Cardiac atrium fibroblast (primary cell): Measurements from ENCODE around the gene MAP4K5. TPM values are rescaled to one million over a fixed set of nuclear protein-coding genes. Genes with fewer than 3 reads are reported as not detected.

ENCODE experiments used
- total RNA-seq: library from RNA; depleted of rRNA; stranded (reverse); fragments of >200 nt; gene quantifications from 2 replicates; pipeline ENCODE4 v1.2.3, GENCODE V29; 2015

Gene MAP4K5
- 65.0 and 67.0 TPM in 2 replicates for total RNA-seq

DNA sequence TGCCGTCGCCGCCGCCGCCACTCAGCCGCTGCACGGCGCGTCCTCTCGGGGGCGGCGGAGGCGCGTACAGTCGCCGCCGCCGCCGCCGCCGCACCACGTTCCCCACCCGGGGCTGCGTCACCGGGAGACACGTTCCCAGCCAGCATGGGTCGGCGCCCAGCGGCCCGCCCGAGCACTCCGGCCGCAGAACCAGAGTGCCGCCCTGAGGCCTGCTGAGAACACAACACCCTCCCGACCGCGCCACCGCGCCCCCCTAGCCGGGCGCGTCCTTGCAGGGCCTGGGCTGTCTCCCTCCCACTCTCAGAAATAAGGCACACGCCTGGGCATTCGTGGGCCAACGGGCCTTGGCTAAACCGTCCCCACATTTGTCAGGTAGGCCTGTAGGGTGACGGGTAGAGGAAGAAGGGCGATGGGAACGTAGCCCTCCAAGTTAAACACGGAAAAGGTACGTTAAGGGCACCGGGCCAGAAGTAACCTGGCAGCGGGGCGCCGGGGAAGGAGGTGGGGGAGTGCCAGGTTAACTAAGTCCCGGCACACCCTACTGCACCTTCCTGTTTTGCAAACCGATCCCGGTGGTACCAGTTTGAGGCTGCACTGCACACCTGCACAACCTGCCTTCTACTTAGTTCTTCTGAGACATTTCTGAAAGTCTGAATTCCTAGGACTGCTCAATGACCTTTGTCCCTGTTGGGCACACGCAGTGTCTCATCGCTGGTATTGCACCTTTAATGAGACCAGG, at the start of gene MAP4K5:
TSS of gene MAP4K5 (minus strand) at position 68 of the 739 bp plus-strand sequence. CDS start 520 bp downstream, outside the sequence.

DNA sequence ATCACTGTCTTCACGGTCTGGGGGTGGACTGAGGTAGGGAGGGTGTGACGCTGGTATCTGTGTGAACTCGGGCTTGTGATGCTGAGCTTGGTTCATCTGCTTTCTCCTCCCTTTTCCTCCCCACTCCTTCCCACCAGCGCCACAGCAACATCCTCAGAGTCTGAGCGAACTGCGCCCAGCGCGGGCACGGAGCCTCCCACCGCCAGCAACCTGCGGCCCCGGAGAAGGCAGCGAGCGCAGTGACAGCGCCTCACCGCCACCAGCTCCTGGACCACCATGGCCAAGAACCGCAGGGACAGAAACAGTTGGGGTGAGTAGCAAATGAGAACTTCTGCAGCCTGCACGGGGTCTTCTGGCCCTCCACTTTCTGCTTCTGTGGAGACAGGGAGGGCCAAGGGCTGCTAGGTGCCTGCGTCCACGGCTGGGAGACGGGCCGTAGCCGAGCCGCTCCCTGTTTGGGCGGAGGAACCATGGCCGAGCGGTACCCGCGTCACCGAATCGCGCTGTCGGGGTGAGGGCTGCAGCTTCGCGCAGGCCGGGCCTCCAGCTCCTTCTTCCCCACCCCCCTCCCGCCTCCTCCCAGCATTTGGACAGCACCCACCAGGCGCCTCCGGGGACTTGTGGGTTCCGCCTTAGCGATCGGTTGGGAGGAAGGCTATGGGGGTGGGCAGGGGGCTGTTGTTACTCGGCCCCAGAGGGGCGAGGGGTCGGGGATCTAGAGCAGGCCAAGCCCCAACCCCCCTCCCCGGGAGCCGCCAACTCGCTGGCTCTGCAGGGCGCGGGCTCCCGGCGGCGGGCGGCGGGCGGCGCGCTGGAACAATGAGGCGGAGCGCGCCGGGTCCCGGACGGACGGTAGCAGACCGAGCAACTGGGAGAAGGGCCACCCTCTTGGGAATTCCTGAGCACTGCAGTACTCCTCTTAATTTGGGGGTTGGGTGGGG, 27.9 kb upstream of the MAP4K5 start, which contains the start of gene ATL1:
TSS of gene ATL1 (plus strand) at position 156 of the 941 bp plus-strand sequence. CDS start at position 277, 121 bp downstream.

DNA sequence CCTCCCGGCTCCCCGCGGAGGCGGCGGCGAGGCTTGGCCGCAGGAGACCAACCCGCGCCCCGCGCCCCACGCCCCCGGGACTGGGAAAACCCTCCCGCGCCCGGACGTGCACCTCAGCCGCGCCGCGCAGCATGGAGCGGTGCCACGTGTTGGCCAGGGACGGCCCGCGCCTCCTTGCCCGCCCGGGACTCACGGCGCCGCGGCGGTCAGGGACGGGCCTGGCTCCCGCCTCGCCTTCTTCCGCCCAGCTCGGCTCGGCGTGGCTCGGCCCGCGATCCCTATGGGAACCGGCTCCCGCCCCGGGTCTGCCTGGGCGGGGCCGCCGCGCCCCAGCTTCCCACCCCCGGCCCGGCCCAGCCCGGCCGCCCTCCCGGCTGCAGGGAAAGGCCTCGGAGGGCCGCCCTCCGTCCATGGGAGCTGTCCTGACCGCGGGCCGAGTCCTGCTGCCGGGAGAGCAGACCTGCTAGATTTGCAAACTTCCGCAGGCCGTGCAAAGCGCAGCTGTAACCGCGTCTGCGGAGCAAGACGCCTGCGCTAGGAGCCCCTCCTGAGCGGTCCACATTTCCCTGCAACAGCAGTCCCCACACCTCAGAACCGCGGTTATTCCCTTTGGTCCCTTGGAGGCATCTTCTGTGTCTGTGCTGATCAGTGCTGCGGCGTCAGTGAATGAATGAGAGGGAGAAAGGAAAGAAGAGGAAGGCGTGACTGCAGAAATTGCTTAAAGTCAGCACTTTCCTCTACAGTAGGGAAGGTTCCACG, 135.6 kb downstream of the MAP4K5 start, which contains the start of gene CDKL1:
TSS of gene CDKL1 (minus strand) at position 251 of the 759 bp plus-strand sequence. CDS start 1,013 bp downstream, outside the sequence.

Other genes starting within 250 kb of the MAP4K5 start
- gene L2HGDH, start 220.3 kb downstream of the MAP4K5 start, total RNA-seq, result 1.9 and 2.2 TPM in 2 replicates
- 3.8 and 10.0 TPM in 2 replicates for gene DMAC2L, start 220.2 kb downstream of the MAP4K5 start, total RNA-seq
- 4.1 and 6.9 TPM in 2 replicates for gene CDKL1, start 135.7 kb downstream of the MAP4K5 start, total RNA-seq
- 0.81 and 3.1 TPM in 2 replicates for gene ATL1, start 27.6 kb upstream of the MAP4K5 start, total RNA-seq
- 15.1 and 20.6 TPM in 2 replicates for gene SAV1, start 135.7 kb upstream of the MAP4K5 start, total RNA-seq